H9 (cell line): ENCODE measurements around the gene ATP6V1B1. TPM values are rescaled to one million over a fixed set of nuclear protein-coding genes. Genes with fewer than 3 reads are reported as not detected.
A peak's percentile ranks its signal among the peaks of the same experiment; 100 is the strongest.

Source experiments
- DNase-seq: peaks from one replicate; pipeline ENCODE4 v3.0.0-alpha.2; 2017
- H2AFZ ChIP-seq: one replicate; pipeline ENCODE4 v1.6.1; 2013; ENCODE audit warnings: mild to moderate bottlenecking, low read length, control low read depth, moderate library complexity
- H2AK5ac ChIP-seq: 2 replicates; pipeline ENCODE4 v1.6.1; 2013; ENCODE audit warnings: low read length, control low read depth, mixed read lengths; ENCODE audit not compliant: insufficient read length
- H2BK120ac ChIP-seq: one replicate; pipeline ENCODE4 v1.6.1; 2013; ENCODE audit warnings: low read depth, mild to moderate bottlenecking, low read length, control low read depth, inconsistent platforms; ENCODE audit not compliant: poor library complexity, severe bottlenecking
- H2BK12ac ChIP-seq: 2 replicates; pipeline ENCODE4 v1.6.1; 2013; ENCODE audit warnings: low read length, control low read depth, mixed read lengths, low read depth; ENCODE audit not compliant: insufficient read length
- H2BK15ac ChIP-seq: 2 replicates; pipeline ENCODE4 v1.6.1; 2013; ENCODE audit warnings: low read depth, low read length, control low read depth
- H2BK20ac ChIP-seq: one replicate; pipeline ENCODE4 v1.6.1; 2013; ENCODE audit warnings: low read depth, mild to moderate bottlenecking, low read length, control low read depth, inconsistent platforms; ENCODE audit not compliant: poor library complexity, severe bottlenecking
- H2BK5ac ChIP-seq: 2 replicates; pipeline ENCODE4 v1.6.1; 2013; ENCODE audit warnings: low read length, control low read depth, mixed read lengths; ENCODE audit not compliant: insufficient read length
- H3K14ac ChIP-seq: 2 replicates; pipeline ENCODE4 v1.6.1; 2013; ENCODE audit warnings: low read length, control low read depth; ENCODE audit not compliant: insufficient read depth
- H3K18ac ChIP-seq: 2 replicates; pipeline ENCODE4 v1.6.1; 2013; ENCODE audit warnings: low read depth, mild to moderate bottlenecking, mixed read lengths, low read length, control low read depth; ENCODE audit not compliant: insufficient read length
- H3K23ac ChIP-seq: 2 replicates; pipeline ENCODE4 v1.6.1; 2013; ENCODE audit warnings: low read length, control low read depth, mixed read lengths, low read depth; ENCODE audit not compliant: insufficient read length
- H3K23me2 ChIP-seq: 2 replicates; pipeline ENCODE4 v1.6.1; 2013; ENCODE audit warnings: low read depth, mild to moderate bottlenecking, mixed read lengths, low read length, control low read depth; ENCODE audit not compliant: insufficient read length, poor library complexity, severe bottlenecking
- H3K27ac ChIP-seq: 2 replicates; pipeline ENCODE4 v1.5.1; 2013; ENCODE audit warnings: low read length, control low read depth, mixed read lengths, low read depth; ENCODE audit not compliant: insufficient read length
- H3K27me3 ChIP-seq: 2 replicates; pipeline ENCODE4 v1.6.1; 2013; ENCODE audit warnings: low read length, control low read depth, inconsistent platforms; ENCODE audit not compliant: insufficient read depth
- H3K4ac ChIP-seq: 2 replicates; pipeline ENCODE4 v1.6.1; 2013; ENCODE audit warnings: low read depth, mild to moderate bottlenecking, control low read depth, inconsistent platforms, low read length, moderate library complexity
- H3K4me1 ChIP-seq: 2 replicates; pipeline ENCODE4 v1.6.1; 2013; ENCODE audit warnings: low read length, control low read depth, inconsistent platforms; ENCODE audit not compliant: insufficient read depth
- H3K4me2 ChIP-seq: 2 replicates; pipeline ENCODE4 v1.6.1; 2013; ENCODE audit warnings: low read length, control low read depth, mixed read lengths; ENCODE audit not compliant: insufficient read length, insufficient read depth
- H3K56ac ChIP-seq: 2 replicates; pipeline ENCODE4 v1.6.1; 2013; ENCODE audit warnings: low read depth, mild to moderate bottlenecking, mixed read lengths, low read length, control low read depth; ENCODE audit not compliant: insufficient read length
- H3K79me1 ChIP-seq: 2 replicates; pipeline ENCODE4 v1.6.1; 2013; ENCODE audit warnings: low read depth, mild to moderate bottlenecking, moderate library complexity, low read length, control low read depth, inconsistent platforms; ENCODE audit not compliant: insufficient read depth, poor library complexity, severe bottlenecking
- H3K79me2 ChIP-seq: 2 replicates; pipeline ENCODE4 v1.6.1; 2013; ENCODE audit warnings: low read length, control low read depth, inconsistent platforms; ENCODE audit not compliant: insufficient read depth
- H3K9ac ChIP-seq: 2 replicates; pipeline ENCODE4 v1.6.1; 2013; ENCODE audit warnings: low read length, control low read depth, mixed read lengths; ENCODE audit not compliant: insufficient read length; ENCODE audit errors: extremely low read depth
- H3K9me3 ChIP-seq: one replicate; pipeline ENCODE4 v1.6.1; 2013; ENCODE audit warnings: low read depth, low read length, inconsistent platforms; ENCODE audit not compliant: control insufficient read depth
- H3T11ph ChIP-seq: one replicate; pipeline ENCODE4 v1.6.1; 2013; ENCODE audit warnings: mild to moderate bottlenecking, low read length, control low read depth, inconsistent platforms
- H4K20me1 ChIP-seq: one replicate; pipeline ENCODE4 v1.6.1; 2013; ENCODE audit not compliant: control insufficient read depth, insufficient read length, insufficient read depth
- H4K5ac ChIP-seq: 2 replicates; pipeline ENCODE4 v1.6.1; 2013; ENCODE audit warnings: low read depth, mild to moderate bottlenecking, mixed read lengths, low read length, control low read depth; ENCODE audit not compliant: insufficient read length
- H4K8ac ChIP-seq: replicated peaks from 2 replicates; pipeline ENCODE4 v1.6.1; 2013; ENCODE audit warnings: low read length, control low read depth, mixed read lengths, low read depth; ENCODE audit not compliant: insufficient read length
- H4K91ac ChIP-seq: 2 replicates; pipeline ENCODE4 v1.6.1; 2013; ENCODE audit warnings: low read depth, mild to moderate bottlenecking, moderate library complexity, mixed read lengths, low read length, control low read depth; ENCODE audit not compliant: insufficient read length
- H3K27ac Mint-ChIP-seq, 3 experiments: 2 replicates in 2 of 3; 3 replicates in 1 of 3; pipeline ENCODE4 v1.8.0; 2020 to 2021; ENCODE audit warnings: mixed read lengths in 3 of 3, mild to moderate bottlenecking in 1 of 3, moderate library complexity in 1 of 3
- H3K27me3 Mint-ChIP-seq: 2 replicates; pipeline ENCODE4 v1.8.0; 2021; ENCODE audit warnings: low read depth, mild to moderate bottlenecking, moderate library complexity, mixed read lengths
- H3K36me3 Mint-ChIP-seq, 3 experiments: 2 replicates in 2 of 3; 3 replicates in 1 of 3; pipeline ENCODE4 v1.8.0; 2020 to 2021; ENCODE audit warnings: low read depth in 3 of 3, mixed read lengths in 3 of 3; ENCODE audit not compliant: insufficient read depth in 1 of 3
- H3K4me1 Mint-ChIP-seq, 2 experiments: 2 replicates each; pipeline ENCODE4 v1.8.0; 2020; ENCODE audit warnings: mixed read lengths in 2 of 2
- H3K4me3 Mint-ChIP-seq, 2 experiments: 2 replicates in 1 of 2; 3 replicates in 1 of 2; pipeline ENCODE4 v1.8.0; 2020 to 2021; ENCODE audit warnings: mild to moderate bottlenecking in 2 of 2, mixed read lengths in 2 of 2, moderate library complexity in 1 of 2
- H3K9me3 Mint-ChIP-seq, 2 experiments: 2 replicates in 1 of 2; 3 replicates in 1 of 2; pipeline ENCODE4 v1.8.0; 2020; ENCODE audit warnings: mild to moderate bottlenecking in 2 of 2, mixed read lengths in 2 of 2, moderate library complexity in 1 of 2
- CTCF ChIP-seq: fragments of 200-600 bp; sonication (generic); conservative IDR thresholded peaks from 3 replicates; pipeline ENCODE4 v1.8.0; 2021; ENCODE audit warnings: antibody characterized with exemption, mild to moderate bottlenecking
- WGBS: extraction: QIAGEN DNeasy Blood & Tissue Kit; methylation state at CpG from one replicate; pipeline ENCODE4 v1.1.7; 2013; ENCODE audit warnings: missing lambda C conversion rate, low lambda C conversion rate, mixed read lengths; ENCODE audit not compliant: insufficient read length; ENCODE audit errors: extremely low coverage; 5-methylcytosine and 5-hydroxymethylcytosine counted together
- total RNA-seq: library from RNA; stranded (reverse); gene quantifications from 2 replicates; pipeline ENCODE4 v1.2.1, GENCODE V29; 2021

Gene ATP6V1B1
- total RNA-seq, 1 experiment from 2014 or later = not detected

- no peak overlapping the region for H3K18ac ChIP-seq
- no peaks in the 10 kb centered on the region for H3K79me1 ChIP-seq
- no peak for TF ChIP-seq CTCF
- H3K14ac ChIP-seq = no peak overlapping the region
- H3K9ac ChIP-seq = no peak overlapping the region
- DNase-seq = no peak
- H3K23ac ChIP-seq = no peak overlapping the region
- H3T11ph ChIP-seq = no peak overlapping the region
- H4K5ac ChIP-seq = no peak overlapping the region
- H3K56ac ChIP-seq = no peak overlapping the region
- H3K27me3 ChIP-seq = no peaks in the 10 kb centered on the region; the same call in 1 of the 2 replicates
- H2BK15ac ChIP-seq = no peak overlapping the region
- H2BK5ac ChIP-seq = no peak overlapping the region
- H3K23me2 ChIP-seq = peaks cover under 1% of the 10 kb centered on the region
- H2BK120ac ChIP-seq = no peak overlapping the region
- no peaks in the 10 kb centered on the region for H3K9me3 ChIP-seq
- H2AK5ac ChIP-seq = no peak overlapping the region
- H4K91ac ChIP-seq = no peak overlapping the region
- Mint-ChIP-seq H3K4me3 (no peak overlapping the region), H3K27me3 (peaks cover 24% of the 10 kb centered on the region), H3K36me3 (peaks cover 1 to 27% (median 21%) of the 10 kb centered on the region in 3 experiments; a peak in 4 of 7 replicates), H3K4me1 (peaks cover 5% of the 10 kb centered on the region in 2 experiments), H3K9me3 (no peaks in the 10 kb centered on the region), H3K27ac (no peak overlapping the region)
- no peaks in the 10 kb centered on the region for H4K20me1 ChIP-seq
- no peak overlapping the region for H3K27ac ChIP-seq
- H3K4me2 ChIP-seq = peak overlapping the region; percentile 15
- H3K4me1 ChIP-seq = no peaks in the 10 kb centered on the region
- H2AFZ ChIP-seq = no peak overlapping the region
- H2BK20ac ChIP-seq = no peak overlapping the region
- H3K79me2 ChIP-seq = no peaks in the 10 kb centered on the region
- H4K8ac ChIP-seq = no peak overlapping the region
- no peak overlapping the region for H3K4ac ChIP-seq
- H2BK12ac ChIP-seq = no peak overlapping the region
- no CpG with 5 or more reads among the region's 3 CpGs for WGBS
These were observed 48.5 kb downstream of the ATP6V1B1 start for GRCh38 chr2:70984228-70984575.
